Urinary bladder (tissue), 4 donors: Measurements from ENCODE around the gene ARFRP1. TPM values are rescaled to one million over a fixed set of nuclear protein-coding genes. Genes with fewer than 3 reads are reported as not detected.

Experiments
- DNase-seq: peaks from one replicate; pipeline ENCODE4 v3.0.0-alpha.2; 2015; ENCODE audit errors: extremely low spot score
- H3K27ac ChIP-seq: one replicate; pipeline ENCODE4 v1.5.1; 2013; ENCODE audit warnings: low read depth, mild to moderate bottlenecking, moderate library complexity
- H3K36me3 ChIP-seq: one replicate; pipeline ENCODE4 v1.6.1; 2013; ENCODE audit warnings: mild to moderate bottlenecking, moderate library complexity; ENCODE audit not compliant: insufficient read depth
- H3K4me1 ChIP-seq: one replicate; pipeline ENCODE4 v1.6.1; 2013; ENCODE audit warnings: mild to moderate bottlenecking, moderate library complexity; ENCODE audit not compliant: insufficient read depth
- H3K4me3 ChIP-seq: one replicate; pipeline ENCODE4 v1.5.1; 2013; ENCODE audit warnings: low read depth, low read length
- WGBS: extraction: QIAGEN DNeasy Blood & Tissue Kit; methylation state at CpG from one replicate; pipeline ENCODE4 v1.1.7; 2013; 5-methylcytosine and 5-hydroxymethylcytosine counted together
- polyA plus RNA-seq: library from polyadenylated mRNA; stranded (reverse); fragments of 200-250 nt; gene quantifications from one replicate; pipeline ENCODE4 v1.2.3, GENCODE V29; 2013
- total RNA-seq: library from RNA; depleted of rRNA; stranded (reverse); fragments of >200 nt; gene quantifications from one replicate; pipeline ENCODE4 v1.2.3, GENCODE V29; 2014
- donor health status: healthy with polysubstance abuse.
- donor health status: healthy.

The ARFRP1 gene
- total and polyA plus RNA-seq, 2 donors = 17.9 to 40.8 TPM

DNA sequence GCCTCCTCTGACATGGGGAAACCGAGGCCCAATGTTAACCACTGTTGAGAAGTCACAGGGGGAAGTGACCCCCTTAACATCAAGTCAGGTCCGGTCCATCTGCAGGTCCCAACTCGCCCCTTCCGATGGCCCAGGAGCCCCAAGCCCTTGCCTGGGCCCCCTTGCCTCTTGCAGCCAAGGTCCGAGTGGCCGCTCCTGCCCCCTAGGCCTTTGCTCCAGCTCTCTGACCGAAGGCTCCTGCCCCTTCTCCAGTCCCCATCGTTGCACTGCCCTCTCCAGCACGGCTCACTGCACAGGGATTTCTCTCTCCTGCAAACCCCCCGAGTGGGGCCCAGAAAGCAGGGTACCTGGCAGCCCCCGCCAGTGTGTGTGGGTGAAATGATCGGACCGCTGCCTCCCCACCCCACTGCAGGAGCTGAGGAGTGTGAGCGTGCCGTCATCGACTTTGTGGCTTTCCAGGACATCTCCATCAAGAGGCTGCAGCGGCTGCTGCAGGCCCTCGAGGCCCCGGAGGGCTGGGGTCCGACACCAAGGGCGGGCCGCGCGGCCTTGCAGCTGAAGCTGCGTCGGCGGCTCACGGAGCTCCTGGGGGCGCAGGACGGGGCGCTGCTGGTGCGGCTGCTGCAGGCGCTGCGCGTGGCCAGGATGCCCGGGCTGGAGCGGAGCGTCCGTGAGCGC, 9.8 kb downstream of the ARFRP1 start:
- no peak for DNase-seq
- WGBS = 85% methylated on average over 40 of the region's 40 CpGs
- Histone ChIP-seq H3K4me1 (no peaks in the 10 kb centered on the region), H3K4me3 (no peak overlapping the region), H3K36me3 (no peaks in the 10 kb centered on the region), H3K27ac (no peak overlapping the region)

GRCh38 chr20:63697357-63697867, 10.4 kb downstream of the ARFRP1 start:
- no peaks in the 10 kb centered on the region for H3K4me1 ChIP-seq
- H3K27ac ChIP-seq = no peak overlapping the region
- 62% methylated on average over 7 of the region's 7 CpGs for WGBS
- DNase-seq = no peak
- no peak overlapping the region for H3K4me3 ChIP-seq
- no peaks in the 10 kb centered on the region for H3K36me3 ChIP-seq

GRCh38 chr20:63696628-63697356, 11.0 kb downstream of the ARFRP1 start, which contains the start of gene TNFRSF6B:
TSS of gene TNFRSF6B (plus strand) at chr20:63696652. CDS start at chr20:63696768, 116 bp downstream.
- H3K36me3 ChIP-seq = no peaks in the 10 kb centered on the region
- WGBS = 17% methylated on average over 52 of the region's 52 CpGs
- H3K27ac ChIP-seq = no peak within 1 kb of the TSS
- H3K4me3 ChIP-seq = no peak within 1 kb of the TSS
- H3K4me1 ChIP-seq = no peaks in the 10 kb centered on the region
- DNase-seq = no peak

DNA sequence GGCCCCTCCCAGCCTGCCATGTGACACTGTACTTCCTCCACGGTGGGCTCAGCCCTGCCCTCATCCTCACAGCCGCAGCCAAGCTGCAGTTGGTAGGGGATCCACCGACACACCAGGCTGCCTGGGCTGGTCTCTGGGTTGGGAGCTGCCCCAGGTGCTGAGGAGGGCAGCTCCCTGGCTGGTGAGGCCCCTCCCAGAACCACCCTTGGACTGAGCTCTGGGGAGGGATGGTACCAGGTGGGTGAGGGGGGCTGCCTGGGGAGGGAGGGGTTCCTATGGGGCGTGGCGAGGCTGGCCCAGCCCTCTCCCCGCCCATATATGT, 11.5 kb downstream of the ARFRP1 start:
- Histone ChIP-seq H3K36me3 (no peaks in the 10 kb centered on the region), H3K4me3 (no peak overlapping the region), H3K27ac (no peak overlapping the region), H3K4me1 (no peaks in the 10 kb centered on the region)
- no peak for DNase-seq
- WGBS = 35% methylated on average over 6 of the region's 6 CpGs

DNA sequence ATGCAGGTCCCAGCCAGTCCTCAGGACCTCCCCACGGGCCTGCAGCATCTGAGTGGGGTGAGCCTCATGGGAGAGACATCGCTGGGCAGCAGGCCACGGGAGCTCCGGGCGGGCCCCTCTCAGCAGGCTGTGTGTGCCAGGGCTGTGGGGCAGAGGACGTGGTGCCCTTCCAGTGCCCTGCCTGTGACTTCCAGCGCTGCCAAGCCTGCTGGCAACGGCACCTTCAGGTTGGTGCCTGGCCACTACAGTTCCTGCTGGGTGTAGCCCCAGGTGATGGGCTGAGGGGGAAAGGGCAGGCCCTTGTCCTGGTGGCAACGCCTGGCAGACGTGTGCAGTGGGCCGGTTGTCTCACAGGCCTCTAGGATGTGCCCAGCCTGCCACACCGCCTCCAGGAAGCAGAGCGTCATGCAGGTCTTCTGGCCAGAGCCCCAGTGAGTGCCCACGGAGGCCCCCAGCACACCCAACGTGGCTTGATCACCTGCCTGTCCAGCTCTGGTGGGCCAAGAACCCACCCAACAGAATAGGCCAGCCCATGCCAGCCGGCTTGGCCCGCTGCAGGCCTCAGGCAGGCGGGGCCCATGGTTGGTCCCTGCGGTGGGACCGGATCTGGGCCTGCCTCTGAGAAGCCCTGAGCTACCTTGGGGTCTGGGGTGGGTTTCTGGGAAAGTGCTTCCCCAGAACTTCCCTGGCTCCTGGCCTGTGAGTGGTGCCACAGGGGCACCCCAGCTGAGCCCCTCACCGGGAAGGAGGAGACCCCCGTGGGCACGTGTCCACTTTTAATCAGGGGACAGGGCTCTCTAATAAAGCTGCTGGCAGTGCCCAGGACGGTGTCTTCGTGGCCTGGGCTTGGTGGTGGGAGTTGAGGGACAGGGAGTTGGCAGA, 12.1 kb downstream of the ARFRP1 start:
- WGBS = 80% methylated on average over 25 of the region's 25 CpGs
- no peaks in the 10 kb centered on the region for H3K36me3 ChIP-seq
- no peaks in the 10 kb centered on the region for H3K4me1 ChIP-seq
- no peak for DNase-seq
- H3K4me3 ChIP-seq = no peak overlapping the region
- no peak overlapping the region for H3K27ac ChIP-seq

GRCh38 chr20:63694584-63695423, 13.0 kb downstream of the ARFRP1 start:
- H3K4me1 ChIP-seq = no peaks in the 10 kb centered on the region
- H3K27ac ChIP-seq = no peak overlapping the region
- WGBS = 88% methylated on average over 37 of the region's 37 CpGs
- no peak overlapping the region for H3K4me3 ChIP-seq
- H3K36me3 ChIP-seq = no peaks in the 10 kb centered on the region
- no peak for DNase-seq

- 92% methylated on average over 21 of the region's 21 CpGs for WGBS
- no peak for DNase-seq
- H3K4me3 ChIP-seq = no peak overlapping the region
- H3K27ac ChIP-seq = no peak overlapping the region
- H3K4me1 ChIP-seq = no peaks in the 10 kb centered on the region
- no peaks in the 10 kb centered on the region for H3K36me3 ChIP-seq
Measured at GRCh38 chr20:63693733-63694583, 13.8 kb downstream of the ARFRP1 start.

GRCh38 chr20:63693083-63693732, 14.6 kb downstream of the ARFRP1 start:
- Histone ChIP-seq H3K4me1 (no peaks in the 10 kb centered on the region), H3K36me3 (no peaks in the 10 kb centered on the region), H3K27ac (no peak overlapping the region), H3K4me3 (no peak overlapping the region)
- WGBS = 78% methylated on average over 10 of the region's 10 CpGs
- no peak for DNase-seq

DNA sequence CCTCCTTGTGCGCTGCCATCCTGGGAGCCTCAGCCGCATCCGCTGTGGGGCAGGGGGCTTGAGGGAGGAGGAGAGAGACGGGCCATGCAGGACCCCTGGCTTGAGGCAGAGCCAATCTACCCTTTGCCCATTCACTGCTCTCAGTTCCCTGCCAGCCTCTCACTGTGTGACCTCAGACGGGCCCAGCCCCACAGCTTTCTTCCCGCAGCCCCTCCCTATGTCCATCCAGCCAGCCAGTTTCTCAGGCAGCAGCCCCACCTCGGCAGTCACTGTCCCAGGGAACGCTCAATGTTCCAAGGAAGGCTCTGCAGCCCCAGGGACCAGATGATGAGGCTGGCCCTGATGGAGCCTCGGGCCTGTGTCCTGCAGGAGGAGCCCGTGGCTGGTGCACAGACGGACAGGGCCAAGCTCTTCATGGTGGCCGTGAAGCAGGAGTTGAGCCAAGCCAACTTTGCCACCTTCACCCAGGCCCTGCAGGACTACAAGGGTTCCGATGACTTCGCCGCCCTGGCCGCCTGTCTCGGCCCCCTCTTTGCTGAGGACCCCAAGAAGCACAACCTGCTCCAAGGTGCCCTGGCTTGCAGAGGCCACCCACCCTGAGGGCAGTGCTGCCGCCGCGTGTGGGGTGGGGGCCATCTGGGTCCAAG, 15.2 kb downstream of the ARFRP1 start:
- H3K4me1 ChIP-seq = no peaks in the 10 kb centered on the region
- no peak overlapping the region for H3K27ac ChIP-seq
- 70% methylated on average over 20 of the region's 20 CpGs for WGBS
- no peak overlapping the region for H3K4me3 ChIP-seq
- DNase-seq = no peak
- H3K36me3 ChIP-seq = no peaks in the 10 kb centered on the region

- H3K36me3 ChIP-seq = no peaks in the 10 kb centered on the region
- H3K4me1 ChIP-seq = no peaks in the 10 kb centered on the region
- DNase-seq = no peak
- H3K4me3 ChIP-seq = no peak overlapping the region
- WGBS = 84% methylated on average over 21 of the region's 21 CpGs
- H3K27ac ChIP-seq = no peak overlapping the region
Measured at GRCh38 chr20:63691711-63692435, 15.9 kb downstream of the ARFRP1 start.
